Activated T-cell treated with anti-CD3 and anti-CD28 coated beads for 1 hour (primary cell): ENCODE measurements around the gene RNASE7.
A peak's percentile ranks its signal among the peaks of the same experiment; 100 is the strongest.
"Not testable (repeated sequence)": the region's sequence is repeated elsewhere in the genome, so short reads cannot be mapped to it uniquely, and the experiment has no call there.

Experiments used
- DNase-seq: peaks from one replicate; pipeline ENCODE4 v3.0.0-alpha.2; 2020; ENCODE audit warnings: low read depth

The RNASE7 gene

DNA sequence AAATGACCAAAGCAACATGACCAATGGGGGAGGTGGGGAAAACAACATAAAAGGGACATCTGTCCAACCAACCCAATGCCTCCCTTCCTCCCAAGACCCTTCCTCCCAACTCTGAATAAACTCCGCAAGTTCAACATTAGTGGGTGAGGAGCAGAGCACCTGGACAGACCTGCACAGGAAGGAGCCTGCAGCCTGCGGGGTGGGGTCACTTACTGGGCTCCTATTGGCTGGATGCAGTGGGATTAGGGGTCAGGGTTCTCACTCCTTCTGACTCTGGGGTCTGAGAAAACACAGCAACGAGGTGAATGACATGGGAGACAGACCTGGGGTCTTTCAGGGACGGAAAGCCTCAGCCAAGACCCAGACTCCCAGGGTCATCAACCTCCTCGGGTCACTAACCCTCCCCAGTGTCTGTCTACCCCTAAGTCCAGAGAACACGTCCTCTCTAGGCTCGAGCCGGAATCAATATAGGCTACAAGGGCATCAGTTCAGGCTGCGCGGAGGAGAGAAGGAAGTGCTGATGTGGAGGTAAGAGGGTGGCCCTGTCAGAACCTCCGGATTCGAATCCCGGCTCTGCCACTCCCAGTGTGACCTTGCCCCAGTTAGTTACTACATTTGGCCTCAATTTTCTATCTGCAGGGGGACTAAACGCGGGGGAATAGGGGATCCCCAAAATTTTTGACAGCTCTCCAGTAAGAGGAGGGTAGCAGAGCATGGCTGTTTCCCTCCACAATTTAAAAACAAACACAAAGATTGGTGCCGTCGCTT lies 18.2 kb upstream of the RNASE7 start:
- DNase-seq: no peak

DNA sequence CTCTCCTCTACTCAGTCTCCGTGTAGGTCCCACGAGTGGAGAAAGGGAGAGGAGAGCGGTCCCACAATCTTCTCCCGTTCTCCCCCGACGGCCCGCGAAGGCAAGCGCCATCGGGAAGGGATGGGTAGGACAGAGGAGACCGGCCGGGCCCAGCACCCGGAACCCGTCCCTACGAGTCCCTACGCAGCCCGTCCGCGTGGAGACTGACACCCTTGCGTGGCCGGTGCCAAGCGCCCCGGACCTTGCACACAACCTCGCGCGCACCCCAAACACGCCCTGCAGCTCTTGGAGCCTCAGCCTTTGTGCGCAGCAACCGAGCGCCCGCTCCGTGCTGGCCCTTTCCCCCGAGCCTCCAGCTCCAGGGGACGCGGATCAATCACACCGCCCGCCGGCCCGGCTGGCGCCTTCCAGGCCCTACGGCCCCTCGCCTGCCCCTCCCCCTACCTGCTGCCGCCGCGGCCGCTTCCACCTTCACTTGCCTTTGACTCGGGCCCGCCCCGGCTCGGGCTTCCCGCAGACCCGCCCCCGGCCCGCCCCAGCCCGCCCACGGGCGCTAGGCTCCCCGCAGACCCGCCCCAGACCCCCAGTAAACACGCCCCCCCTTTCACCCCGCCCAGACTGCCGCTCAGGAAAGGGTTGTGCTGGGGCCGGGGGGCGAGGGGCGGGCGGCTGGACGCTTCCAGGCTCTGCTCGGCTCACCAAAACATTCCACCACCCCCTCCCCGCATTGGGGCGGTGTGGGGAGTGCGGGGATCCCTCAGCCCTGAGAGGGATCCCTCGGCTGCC lies 17.4 kb upstream of the RNASE7 start, which contains the start of gene NDRG2:
NDRG2 (minus strand) TSS at position 477 of the 786 bp plus-strand sequence. CDS start 1,746 bp downstream, outside the sequence.
- DNase-seq: peak; percentile 72

DNA sequence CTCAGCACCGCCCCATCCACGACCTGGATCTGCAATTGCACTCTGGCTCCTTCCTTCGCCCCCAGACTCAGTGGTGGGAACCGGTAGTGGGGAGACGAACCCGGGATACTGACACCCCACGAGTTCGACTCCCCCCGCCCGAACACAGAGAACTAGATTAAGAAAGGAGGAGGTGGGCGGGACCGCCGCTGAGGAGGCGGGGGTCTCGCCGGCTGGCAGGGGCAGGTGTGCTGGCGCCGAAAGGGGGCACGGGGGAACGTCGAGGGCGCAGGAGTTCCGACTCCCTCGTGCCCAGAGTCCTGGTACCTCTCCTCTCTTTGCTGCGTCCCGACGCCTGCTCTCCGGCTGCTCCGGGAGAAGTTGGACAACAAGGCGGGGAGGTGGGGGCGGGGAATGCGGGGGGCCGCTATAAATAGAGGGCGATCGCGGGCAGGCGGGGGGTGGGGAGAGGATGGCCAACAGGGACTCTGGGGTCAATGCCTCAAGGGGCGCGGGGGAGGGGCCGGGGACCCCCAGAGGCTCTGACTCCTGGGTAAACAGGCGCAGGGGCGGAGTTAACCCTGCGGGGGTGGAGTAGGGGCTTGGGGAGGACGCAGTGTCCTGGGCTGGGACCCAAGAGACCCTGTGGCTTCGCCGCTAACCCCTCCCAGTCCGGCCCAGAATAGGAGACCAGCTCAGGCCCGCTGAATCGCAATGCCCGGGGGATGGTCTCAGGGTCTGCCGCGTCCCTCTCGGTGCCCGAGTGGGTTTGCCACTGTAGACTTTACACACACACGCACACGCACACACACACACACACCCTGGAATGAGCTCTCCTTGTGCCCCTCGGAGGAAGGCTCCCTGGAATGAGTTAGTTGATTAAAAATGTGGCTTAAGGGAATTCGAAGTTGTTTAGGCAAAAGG lies 16.5 kb upstream of the RNASE7 start:
- no peak for DNase-seq

DNA sequence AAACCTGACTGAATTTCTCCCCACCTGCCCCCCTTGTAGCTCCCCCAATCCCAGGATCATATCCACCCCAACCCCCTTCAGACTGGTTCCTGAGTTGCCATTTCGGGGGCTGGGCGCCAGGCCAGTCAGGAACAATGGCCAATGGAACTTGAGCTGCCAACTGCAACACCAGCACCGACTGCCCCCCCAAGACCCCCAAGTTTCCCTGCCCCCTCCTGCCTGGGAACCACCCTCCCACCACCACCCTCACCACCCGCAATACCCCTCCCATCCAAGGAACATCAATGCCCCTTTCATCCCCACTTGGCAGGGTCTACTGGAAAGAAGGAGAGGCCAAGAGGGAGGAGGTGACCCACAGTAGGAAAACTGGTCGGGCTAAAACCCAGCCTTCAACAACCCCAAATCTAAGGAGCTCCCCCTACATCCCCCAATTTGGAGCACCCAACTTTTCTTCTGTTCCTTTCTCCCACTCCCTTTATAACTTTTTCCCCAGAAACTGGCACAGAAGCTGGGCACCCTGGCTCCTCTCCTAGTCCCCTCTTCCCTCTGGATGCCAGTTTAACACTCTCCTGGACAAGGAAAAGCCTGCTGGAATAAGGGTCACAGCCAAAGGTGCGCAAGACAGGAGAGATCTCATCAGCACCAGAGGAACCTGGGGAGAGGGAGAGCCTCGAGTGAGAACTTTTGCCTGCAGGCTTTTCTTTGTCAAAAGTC lies 15.7 kb upstream of the RNASE7 start:
- DNase-seq: no peak

DNA sequence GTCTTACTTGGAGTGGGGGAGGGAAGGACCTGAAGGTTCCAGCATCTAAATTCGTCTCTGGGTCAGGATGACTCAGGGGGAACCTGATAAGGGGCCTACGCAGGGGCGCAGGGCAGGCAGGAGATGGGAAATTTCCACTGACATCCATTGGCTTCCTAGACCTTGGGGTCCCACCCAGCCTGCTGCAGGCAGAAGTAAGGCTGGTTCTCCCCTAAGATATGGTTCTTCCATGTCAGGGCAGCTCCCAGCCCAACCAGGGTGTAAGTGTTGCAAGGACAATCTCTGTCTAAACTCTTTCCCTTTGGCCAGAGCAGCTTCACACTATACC lies 15.2 kb upstream of the RNASE7 start:
- DNase-seq: no peak

DNA sequence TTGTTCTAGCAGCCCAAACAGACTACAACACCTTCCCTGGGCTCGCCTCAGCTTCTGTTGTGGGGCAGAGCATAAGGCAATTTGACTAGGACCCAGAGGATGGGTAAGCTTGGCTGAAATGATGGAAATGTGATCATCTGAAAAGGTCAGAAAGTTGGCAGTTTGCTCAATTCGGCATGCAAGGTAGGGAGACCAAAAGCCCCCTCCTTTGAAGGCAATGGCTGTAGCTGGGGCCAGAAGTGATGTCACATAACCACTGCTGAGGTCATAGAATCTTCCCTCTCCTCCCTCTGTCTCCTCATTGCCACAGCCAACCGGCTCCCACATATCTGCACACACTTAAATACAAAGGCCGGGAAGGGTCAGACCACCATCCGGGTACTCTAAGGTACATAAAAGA lies 12.2 kb upstream of the RNASE7 start, which contains the start of gene TPPP2:
TPPP2 (plus strand) TSS at position 301 of the 400 bp plus-strand sequence. CDS start 365 bp downstream, outside the sequence.
- DNase-seq: no peak

GRCh38 chr14:21030531-21030930 lies 11.6 kb upstream of the RNASE7 start:
- DNase-seq: no peak

DNA sequence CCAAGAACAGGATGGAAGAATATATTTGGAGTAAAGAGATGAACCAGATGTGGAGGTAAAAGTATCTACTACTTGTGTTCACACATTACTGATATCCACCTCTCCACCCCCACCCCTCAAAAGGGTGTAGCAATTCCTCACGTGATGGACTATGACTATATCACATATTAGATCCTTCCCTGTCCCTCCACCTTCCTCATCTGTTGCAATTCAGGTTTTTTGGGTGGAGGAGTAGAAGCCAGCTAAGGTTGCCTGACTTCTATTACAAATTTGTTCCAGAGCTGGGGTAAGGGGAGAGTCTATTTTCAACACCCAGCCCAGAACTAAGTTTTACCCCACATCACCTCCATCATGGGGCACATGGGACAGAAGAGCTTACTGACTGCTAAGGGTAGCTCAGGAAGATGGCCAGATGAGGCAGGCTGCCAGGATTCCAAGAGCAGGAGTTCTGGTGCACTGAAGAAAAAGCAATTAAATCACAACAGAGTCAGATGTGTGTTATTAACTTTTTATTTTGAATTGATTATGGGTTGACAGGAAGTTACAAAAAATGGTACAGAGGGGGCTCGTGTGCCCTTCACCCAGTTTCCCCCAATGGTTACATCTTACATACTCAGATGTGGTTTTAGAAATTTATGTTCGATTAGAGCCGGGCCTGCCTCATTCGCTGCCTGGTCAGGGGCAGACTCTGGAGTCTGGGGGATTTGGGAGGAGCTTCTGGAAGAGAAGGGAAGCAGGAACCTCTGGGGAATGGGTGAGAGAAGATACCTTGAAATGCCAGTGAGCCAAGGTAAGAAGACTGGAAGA lies 9.6 kb upstream of the RNASE7 start:
- no peak for DNase-seq

DNA sequence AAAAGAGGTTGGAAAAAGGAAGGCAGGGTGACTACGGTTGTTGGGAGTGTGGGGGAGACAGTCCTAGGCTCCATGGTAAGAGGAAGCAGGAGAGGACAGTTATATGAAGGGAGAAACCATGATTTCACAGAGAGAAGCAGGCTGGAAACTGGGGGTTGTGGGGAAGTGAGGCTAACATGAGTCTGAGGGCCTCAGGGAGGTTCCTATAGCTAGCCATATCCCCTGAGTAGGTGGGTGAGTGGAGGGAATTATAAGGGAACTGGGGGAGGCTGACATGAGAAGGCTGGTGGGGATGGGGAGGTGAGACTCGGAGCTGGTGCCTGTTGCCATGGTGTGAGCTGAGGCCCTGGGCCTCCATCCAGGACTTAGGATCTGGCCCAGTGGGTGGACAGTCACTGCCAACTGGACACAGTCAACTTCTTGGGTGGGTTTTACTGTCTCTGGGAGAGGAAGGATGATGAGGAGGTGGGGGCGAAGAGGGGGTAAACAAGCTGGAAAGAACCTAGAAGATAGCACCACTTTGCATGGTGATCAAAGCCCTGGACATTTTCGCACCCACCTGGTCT lies 8.9 kb upstream of the RNASE7 start:
- no peak for DNase-seq

- DNase-seq: no peak
Measured at GRCh38 chr14:21034707-21035106, 7.5 kb upstream of the RNASE7 start, which contains the start of gene RNASE13. TSS of gene RNASE13 (minus strand) at chr14:21034807. CDS start at chr14:21034288, 519 bp downstream.

- DNase-seq: no peak
Measured at GRCh38 chr14:21036751-21037150, 5.4 kb upstream of the RNASE7 start.

DNA sequence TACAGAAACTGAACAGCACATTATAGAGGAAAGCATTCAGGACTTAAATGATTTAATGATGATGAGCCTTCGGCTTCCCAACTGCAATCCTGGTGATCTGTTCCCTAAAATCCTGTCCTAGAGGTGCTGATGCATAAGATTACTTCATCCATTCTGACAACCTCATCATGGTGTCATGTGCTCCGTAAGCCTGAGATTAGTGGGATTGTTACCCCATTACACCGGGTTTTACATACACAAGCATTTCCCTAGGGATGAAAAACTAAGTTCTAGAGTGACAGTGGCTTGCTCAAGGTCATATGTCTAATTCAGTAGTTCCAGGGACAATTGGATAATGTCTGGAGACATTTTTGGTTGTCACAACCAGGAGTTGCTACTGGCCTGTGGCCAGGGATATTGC lies 5.0 kb upstream of the RNASE7 start:
- no peak for DNase-seq

DNA sequence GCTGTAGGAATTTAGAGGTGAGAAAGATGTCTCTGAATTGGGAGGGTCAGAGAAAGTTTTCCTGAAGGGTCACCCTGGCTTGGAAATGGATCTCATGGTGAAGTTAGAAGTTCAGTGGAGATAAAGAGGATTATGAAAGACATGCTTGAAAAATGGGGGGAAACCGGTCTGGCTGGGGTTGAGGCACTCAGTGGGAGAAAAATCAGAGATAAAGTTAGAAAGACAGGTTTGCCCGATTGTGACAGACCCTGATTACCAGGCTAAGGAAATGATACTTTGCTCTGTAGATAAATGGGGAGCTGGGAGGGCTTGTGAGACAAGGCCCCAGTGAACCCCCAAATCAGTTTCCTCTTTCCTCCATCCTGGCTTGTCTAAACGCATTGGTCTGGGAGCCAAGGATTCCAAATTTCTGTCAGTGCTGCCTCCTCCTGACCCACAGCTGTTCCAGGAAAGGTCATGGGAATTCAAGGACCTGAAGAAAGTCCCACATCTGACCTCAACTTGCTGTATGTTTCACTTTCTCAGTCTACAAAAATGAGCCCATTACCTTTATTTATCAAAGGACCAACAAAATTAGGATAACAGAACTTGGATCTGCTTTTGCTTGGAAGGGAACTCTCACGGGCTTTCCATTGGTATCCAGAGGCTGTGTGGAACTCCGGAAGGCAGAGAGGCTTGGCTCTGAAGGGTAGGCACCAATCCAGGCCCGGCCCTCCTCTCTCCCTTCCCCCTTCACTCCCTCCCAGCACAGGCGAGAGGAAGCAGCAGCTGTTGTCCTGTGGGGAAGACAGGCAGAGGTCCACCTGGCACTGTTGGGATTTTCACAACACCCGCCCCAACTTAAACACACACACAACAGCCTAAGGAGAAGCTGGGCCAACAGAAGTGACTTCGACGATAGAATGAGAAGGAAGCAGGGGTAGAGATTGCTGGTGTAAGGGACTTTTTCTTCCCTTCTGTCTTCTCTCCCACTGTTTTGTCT lies 3.4 kb upstream of the RNASE7 start:
- no peak for DNase-seq

DNA sequence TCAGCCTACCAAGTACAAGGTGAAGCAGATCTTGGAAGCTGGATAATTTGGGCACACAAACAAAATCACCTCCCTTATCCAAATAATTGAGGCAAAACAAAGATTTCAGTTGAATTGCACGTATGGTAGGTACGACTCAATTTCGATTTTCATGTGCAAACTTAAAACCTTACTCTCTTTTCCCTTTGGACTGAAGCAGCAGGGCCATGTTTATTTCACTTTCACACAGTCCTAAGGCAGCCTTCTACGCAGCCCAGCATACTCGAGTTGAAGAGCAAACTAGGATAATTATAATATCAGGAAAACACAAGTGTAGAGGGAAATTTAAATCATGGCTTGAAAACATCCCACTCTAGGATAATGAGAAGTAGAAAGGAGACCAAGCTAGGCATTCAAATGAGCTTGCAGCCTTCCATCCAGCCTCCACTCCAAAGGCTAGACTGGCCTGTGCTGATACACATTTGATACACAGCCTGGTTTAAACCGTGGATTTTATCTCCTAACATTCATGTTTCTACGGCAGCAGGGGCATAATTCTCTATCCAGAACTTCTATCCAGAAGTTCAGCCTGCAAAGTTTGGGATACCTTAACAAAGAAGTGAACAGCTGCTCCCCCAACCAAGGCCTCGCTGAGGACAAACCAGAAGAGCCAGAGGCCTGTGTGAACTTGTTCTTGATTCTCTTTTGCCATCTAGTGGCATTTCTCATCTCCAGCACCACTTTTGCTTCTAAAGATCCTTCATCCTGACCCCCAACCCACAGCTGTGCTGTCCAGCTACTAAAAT lies 2.4 kb upstream of the RNASE7 start:
- DNase-seq: no peak

- DNase-seq: no peak
Measured at GRCh38 chr14:21040370-21040925, 1.7 kb upstream of the RNASE7 start.

GRCh38 chr14:21040941-21041340 lies 1.2 kb upstream of the RNASE7 start:
- not testable (repeated sequence) for DNase-seq

DNA sequence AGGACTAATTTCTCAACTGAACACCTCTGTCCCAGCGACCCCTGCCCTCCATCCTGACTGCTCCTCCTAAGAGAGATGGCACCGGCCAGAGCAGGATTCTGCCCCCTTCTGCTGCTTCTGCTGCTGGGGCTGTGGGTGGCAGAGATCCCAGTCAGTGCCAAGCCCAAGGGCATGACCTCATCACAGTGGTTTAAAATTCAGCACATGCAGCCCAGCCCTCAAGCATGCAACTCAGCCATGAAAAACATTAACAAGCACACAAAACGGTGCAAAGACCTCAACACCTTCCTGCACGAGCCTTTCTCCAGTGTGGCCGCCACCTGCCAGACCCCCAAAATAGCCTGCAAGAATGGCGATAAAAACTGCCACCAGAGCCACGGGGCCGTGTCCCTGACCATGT lies 756 bp downstream of the RNASE7 start:
- no peak for DNase-seq

GRCh38 chr14:21043387-21043973 lies 1.3 kb downstream of the RNASE7 start:
- no peak for DNase-seq
